Measurements from ENCODE around the gene SPNS3.

SPNS3 gene

GRCh38 chr17:4498461-4499397 is 65.0 kb downstream of the SPNS3 start, which contains the start of gene SPNS2:
Gene SPNS2, plus strand, starts transcription at chr17:4498881. Its CDS starts 167 bp downstream, at chr17:4499048.
- Histone ChIP-seq H4K20me1 (ENCODE audit: control insufficient read depth, insufficient read depth, low read depth, low read length) (no peaks in the 10 kb centered on the region), H3K9me2 (replicated peaks; ENCODE audit: control insufficient read depth, low read length) (no peaks in the 10 kb centered on the region), H3F3A (ENCODE audit: control insufficient read depth, insufficient read depth) (0 out of 2 replicates have a peak, but pooled peaks cover 3% of the 10 kb centered on the region), H3K9me3 (ENCODE audit: control insufficient read depth, insufficient read depth, low read length) (no peaks in the 10 kb centered on the region), H3K27me3 (ENCODE audit: control insufficient read depth, low read length) (peaks cover 65% of the 10 kb centered on the region), H3K79me2 (ENCODE audit: control insufficient read depth, low read length) (no peaks in the 10 kb centered on the region), H3K36me3 (ENCODE audit: control insufficient read depth, low read length) (no peaks in the 10 kb centered on the region), H3K4me1 (ENCODE audit: control insufficient read depth, low read length) (peaks cover 32% of the 10 kb centered on the region), H3K27ac (ENCODE audit: low read depth, low read length) (no peak within 1 kb of the TSS), H3K4me3 (ENCODE audit: low read length) (peak within 1 kb of the TSS; percentile 29), H3K4me2 (ENCODE audit: low read length) (peak within 1 kb of the TSS; percentile 42)
- no peak for TF ChIP-seq CTCF (IDR thresholded peaks at IDR 0.05; ENCODE audit: low read depth, low read length, poor library complexity, severe bottlenecking)
- TF ChIP-seq EZH2phosphoT487 (IDR thresholded peaks at IDR 0.05; ENCODE audit: borderline replicate concordance, low read length), result no peak

GRCh38 chr17:4499431-4500190 is 65.9 kb downstream of the SPNS3 start:
- H3K27ac ChIP-seq (ENCODE audit: low read depth, low read length), result no peak overlapping the region
- H3K27me3 ChIP-seq (ENCODE audit: control insufficient read depth, low read length), result peaks cover 65% of the 10 kb centered on the region
- H4K20me1 ChIP-seq (ENCODE audit: control insufficient read depth, insufficient read depth, low read depth, low read length), result no peaks in the 10 kb centered on the region
- H3K4me3 ChIP-seq (ENCODE audit: low read length), result peak overlapping the region; percentile 29
- H3K36me3 ChIP-seq (ENCODE audit: control insufficient read depth, low read length), result no peaks in the 10 kb centered on the region
- H3K4me1 ChIP-seq (ENCODE audit: control insufficient read depth, low read length), result peaks cover 39% of the 10 kb centered on the region
- 0 out of 2 replicates have a peak, but pooled peaks cover 3% of the 10 kb centered on the region for H3F3A ChIP-seq (ENCODE audit: control insufficient read depth, insufficient read depth)
- H3K79me2 ChIP-seq (ENCODE audit: control insufficient read depth, low read length), result no peaks in the 10 kb centered on the region
- peak overlapping the region; percentile 42 for H3K4me2 ChIP-seq (ENCODE audit: low read length)
- H3K9me2 ChIP-seq (replicated peaks; ENCODE audit: control insufficient read depth, low read length), result no peaks in the 10 kb centered on the region
- H3K9me3 ChIP-seq (ENCODE audit: control insufficient read depth, insufficient read depth, low read length), result no peaks in the 10 kb centered on the region
- TF ChIP-seq EZH2phosphoT487 (IDR thresholded peaks at IDR 0.05; ENCODE audit: borderline replicate concordance, low read length), result peak; percentile 95; the same call in 1 of the 2 replicates
- no peak for TF ChIP-seq CTCF (IDR thresholded peaks at IDR 0.05; ENCODE audit: low read depth, low read length, poor library complexity, severe bottlenecking)

GRCh38 chr17:4500191-4500571 is 66.4 kb downstream of the SPNS3 start:
- no peaks in the 10 kb centered on the region for H4K20me1 ChIP-seq (ENCODE audit: control insufficient read depth, insufficient read depth, low read depth, low read length)
- peak overlapping the region; percentile 42 for H3K4me2 ChIP-seq (ENCODE audit: low read length)
- H3K36me3 ChIP-seq (ENCODE audit: control insufficient read depth, low read length), result no peaks in the 10 kb centered on the region
- no peak overlapping the region for H3K27ac ChIP-seq (ENCODE audit: low read depth, low read length)
- H3K4me3 ChIP-seq (ENCODE audit: low read length), result peak overlapping the region; percentile 29
- peaks cover 40% of the 10 kb centered on the region for H3K4me1 ChIP-seq (ENCODE audit: control insufficient read depth, low read length)
- peaks cover 65% of the 10 kb centered on the region for H3K27me3 ChIP-seq (ENCODE audit: control insufficient read depth, low read length)
- H3K9me2 ChIP-seq (replicated peaks; ENCODE audit: control insufficient read depth, low read length), result no peaks in the 10 kb centered on the region
- H3K79me2 ChIP-seq (ENCODE audit: control insufficient read depth, low read length), result no peaks in the 10 kb centered on the region
- H3F3A ChIP-seq (ENCODE audit: control insufficient read depth, insufficient read depth), result 0 out of 2 replicates have a peak, but pooled peaks cover 3% of the 10 kb centered on the region
- H3K9me3 ChIP-seq (ENCODE audit: control insufficient read depth, insufficient read depth, low read length), result no peaks in the 10 kb centered on the region
- TF ChIP-seq CTCF (IDR thresholded peaks at IDR 0.05; ENCODE audit: low read depth, low read length, poor library complexity, severe bottlenecking), result no peak
- no peak for TF ChIP-seq EZH2phosphoT487 (IDR thresholded peaks at IDR 0.05; ENCODE audit: borderline replicate concordance, low read length)

Measured in DOHH2 (cell line).